Measurements from ENCODE around the gene PREB.

PREB gene

GRCh38 chr2:27095745-27096651 is 38.4 kb downstream of the PREB start:
- DNase-seq (ENCODE audit: low spot score), result peak; percentile 72

- no peak for DNase-seq (ENCODE audit: low spot score)
Observed at GRCh38 chr2:27095427-27095744, 39.0 kb downstream of the PREB start.

GRCh38 chr2:27094353-27094984 is 40.0 kb downstream of the PREB start:
- DNase-seq (ENCODE audit: low spot score), result no peak

- DNase-seq (ENCODE audit: low spot score), result no peak
Observed at GRCh38 chr2:27093430-27094352, 40.7 kb downstream of the PREB start.

DNA sequence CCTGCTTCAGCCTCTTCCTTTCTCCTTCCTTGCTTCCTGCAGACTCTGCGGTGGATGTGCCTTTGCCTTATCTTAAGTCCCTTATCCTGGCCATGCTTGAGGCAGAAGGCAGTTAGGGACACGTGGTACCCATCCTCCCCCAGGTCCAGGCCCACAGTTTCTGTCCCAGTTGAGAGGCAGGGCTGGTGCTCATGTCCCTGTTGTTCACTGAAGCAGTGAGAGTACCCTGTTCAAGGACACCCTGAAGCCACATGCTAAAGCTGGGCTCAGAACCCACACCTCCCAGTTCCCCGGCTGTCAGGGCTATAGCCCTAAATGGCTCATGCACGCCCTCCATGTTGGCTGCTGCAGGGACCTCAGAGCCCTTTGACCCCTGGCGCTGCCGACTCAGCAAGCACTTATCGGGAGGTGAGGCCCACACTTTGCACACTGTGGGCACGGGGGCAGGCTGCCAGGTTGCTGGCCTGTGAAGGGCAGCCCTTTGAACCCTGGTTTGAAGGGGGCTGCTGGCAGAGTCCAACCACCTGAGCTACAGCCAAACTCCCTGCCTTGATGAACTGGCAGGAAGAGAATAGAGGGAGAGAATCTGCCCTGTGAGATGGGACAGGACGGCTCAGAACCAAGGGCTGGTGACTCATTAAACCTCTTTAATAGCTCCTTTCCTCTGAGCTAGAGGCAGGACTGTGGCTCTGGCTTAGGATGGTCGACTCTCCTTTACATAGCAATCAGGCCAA is 41.6 kb downstream of the PREB start:
- DNase-seq (ENCODE audit: low spot score), result no peak

DNA sequence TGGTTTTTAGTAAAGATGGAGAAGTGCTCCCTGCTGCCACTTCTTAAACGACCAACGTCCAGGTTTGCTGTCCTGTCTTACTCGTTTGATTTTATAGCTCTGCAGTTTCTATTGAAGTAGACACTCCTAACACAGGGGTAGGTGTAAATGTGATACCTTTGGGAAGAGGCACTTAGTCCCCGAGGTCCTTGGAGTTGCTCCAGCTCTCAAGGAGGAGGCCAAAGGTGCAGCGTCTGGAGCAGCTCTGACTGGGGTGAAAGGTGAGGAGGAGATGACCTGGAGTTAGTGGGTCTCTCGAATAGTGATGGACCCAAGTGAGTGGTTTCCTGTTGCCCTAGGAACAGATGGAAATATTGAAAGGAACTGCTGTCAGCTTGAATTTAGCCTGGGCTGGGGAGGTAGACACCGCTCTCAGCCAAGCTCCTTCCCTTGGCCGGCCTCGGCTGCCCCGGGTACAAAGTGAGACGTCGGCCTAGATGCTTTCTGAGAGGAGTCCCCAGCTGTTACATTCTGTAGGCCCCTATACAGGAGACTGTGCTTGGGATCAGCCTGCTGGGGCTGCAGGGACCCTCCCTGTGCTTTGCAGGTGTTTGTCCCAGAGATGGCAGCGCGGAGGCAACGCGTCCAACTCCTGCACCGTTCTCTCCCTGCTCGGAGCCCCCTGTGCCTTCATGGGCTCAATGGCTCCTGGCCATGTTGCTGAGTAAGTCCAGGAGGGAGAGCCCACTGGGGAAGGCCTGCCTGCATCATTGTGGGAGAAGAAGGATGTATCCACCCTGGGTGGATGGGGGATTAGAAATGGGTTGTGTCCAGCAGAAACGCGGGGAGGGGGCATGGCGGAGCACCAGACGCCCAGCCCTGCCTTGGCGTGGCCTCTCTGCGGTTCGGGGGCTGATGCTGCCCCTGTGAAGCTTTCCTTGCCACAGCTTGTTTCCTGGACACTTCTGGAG is 42.4 kb downstream of the PREB start:
- DNase-seq (ENCODE audit: low spot score), result no peak

DNA sequence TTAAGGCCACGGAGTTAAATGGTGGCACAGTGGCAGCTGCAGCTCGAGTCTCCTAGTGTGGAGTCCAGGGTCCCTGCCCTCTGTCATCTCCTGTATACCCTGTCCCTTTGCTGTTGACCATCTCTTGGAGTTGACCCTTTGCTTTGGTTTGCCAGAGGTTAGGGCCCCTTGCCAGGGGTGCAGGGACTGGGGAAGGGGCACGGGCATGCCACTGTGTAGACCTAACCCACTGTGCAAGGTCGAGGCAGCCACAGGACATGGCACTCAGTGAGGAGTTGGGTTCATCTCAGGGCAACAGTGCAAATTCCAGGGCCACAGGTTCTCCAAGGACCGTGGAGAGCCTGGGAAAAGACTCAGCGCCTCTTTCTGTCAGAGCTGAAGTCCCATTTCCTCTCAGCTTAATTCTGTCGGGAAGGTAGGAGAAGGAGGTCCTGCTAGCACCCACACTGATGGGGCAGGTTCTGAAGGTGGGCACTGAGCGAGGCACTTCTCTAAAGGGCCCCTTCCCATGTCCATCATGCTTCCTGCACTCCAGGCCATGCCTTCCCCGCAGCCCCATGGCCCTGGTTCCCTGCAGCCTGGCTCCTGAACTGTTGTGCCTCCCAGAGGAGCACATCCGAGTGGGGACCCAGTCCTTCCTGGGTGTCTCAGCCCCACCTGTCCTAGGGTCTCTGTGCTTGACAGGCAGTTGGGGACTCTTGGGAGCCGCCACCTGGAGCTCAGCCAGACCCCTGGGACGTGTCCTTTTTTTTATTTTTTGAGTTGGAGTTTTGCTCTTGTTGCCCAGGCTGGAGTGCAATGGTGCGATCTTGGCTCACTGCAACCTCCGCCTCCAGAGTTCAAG is 45.1 kb downstream of the PREB start:
- no peak for DNase-seq (ENCODE audit: low spot score)

DNA sequence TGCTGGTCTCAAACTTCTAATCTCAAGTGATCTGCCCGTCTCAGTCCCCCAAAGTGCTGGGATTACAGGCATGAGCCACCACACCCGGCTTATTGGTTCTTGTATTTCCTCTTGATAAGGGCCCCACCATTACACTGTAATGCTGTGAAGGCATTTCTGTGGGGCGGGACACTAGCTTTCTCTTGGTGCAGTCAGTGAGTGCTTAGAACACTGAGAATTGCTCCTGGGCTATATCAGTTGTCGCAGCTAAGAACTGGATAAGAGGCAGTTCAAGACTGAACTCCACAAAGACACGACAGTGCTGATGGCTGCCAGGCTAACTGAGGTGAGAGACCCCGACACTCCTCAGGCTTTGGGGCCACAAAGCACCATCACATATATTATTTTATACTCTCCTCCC is 45.8 kb downstream of the PREB start:
- no peak for DNase-seq (ENCODE audit: low spot score)

DNA sequence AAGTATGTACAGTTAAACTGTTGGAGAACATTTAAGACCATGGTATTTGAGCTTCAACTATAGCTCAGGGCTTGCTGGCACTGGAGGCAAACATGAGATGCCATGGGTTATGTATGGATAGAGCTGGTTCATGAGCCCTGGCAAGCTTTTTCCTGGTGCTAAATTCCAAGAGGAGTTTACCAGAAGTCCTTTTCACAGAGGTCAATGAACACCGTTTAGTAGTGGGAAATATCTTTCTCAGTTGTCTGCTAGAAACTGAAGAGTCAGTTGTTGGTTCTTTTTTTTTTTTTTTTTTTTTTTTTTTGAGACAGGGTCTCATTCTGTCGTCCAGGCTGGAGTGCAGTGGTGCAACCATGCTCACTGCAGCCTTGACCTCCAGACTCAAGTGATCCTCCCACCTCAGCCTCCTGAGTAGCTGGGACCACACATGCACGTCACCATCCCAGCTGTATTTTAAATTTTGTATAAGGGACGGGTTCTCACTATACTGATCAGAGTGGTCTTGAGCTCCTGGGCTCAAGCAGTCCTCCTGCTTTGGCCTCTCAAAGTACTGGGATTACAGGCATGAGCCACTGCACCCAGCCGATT is 46.5 kb downstream of the PREB start:
- DNase-seq (ENCODE audit: low spot score), result no peak

GRCh38 chr2:27086724-27087593 is 47.5 kb downstream of the PREB start, which contains the start of gene KHK:
Gene KHK, plus strand, starts transcription at chr2:27086772. Its CDS starts 488 bp downstream, at chr2:27087260.
- peak; percentile 97 for DNase-seq (ENCODE audit: low spot score)

- DNase-seq (ENCODE audit: low spot score), result no peak
Observed at GRCh38 chr2:27086090-27086723, 48.2 kb downstream of the PREB start.

DNA sequence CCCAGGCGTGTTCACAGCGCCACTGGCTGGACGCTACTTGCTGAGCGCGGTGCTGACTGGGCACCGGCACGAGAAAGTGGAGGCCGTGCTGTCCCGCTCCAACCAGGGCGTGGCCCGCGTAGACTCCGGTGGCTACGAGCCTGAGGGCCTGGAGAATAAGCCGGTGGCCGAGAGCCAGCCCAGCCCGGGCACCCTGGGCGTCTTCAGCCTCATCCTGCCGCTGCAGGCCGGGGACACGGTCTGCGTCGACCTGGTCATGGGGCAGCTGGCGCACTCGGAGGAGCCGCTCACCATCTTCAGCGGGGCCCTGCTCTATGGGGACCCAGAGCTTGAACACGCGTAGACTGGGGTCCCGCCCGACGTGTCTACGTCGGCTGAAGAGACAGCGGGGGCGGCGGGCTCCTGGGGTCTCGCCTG is 48.8 kb downstream of the PREB start:
- DNase-seq (ENCODE audit: low spot score), result no peak

- no peak for DNase-seq (ENCODE audit: low spot score)
Observed at GRCh38 chr2:27085062-27085672, 49.3 kb downstream of the PREB start.

DNA sequence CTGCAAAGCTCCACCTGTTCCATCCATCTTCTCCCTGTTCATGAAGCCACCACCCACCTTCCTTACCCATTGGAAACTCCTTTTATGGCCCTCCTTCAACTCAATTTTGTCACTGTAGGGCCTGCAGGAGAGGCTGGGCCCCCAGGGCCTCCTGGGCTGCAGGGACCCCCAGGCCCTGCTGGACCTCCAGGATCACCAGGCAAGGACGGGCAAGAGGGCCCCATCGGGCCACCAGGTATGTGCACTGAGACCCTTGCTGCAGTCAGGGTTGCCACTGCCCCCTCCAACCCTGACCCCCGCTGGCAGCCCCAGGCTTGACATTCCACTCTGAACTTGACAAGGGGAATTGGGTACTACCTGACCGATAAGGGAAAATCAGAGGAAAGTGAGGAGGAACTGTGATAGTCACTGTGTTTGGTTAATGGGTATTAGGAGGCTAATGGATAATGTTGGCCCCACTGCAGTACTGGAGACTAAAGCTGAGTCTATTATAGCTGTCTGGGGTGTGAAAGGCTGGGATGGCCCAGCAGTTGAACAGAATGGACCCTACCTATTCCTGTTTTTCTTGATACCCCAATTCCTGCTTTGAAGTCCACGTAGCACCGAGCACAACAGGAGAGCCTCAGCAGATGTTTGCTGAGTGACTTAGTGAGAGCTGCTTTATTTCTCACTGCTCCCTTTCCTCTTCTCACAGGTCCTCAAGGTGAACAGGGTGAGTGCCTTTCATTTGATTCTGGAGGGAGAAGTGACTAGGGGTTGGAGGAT is 50.0 kb downstream of the PREB start:
- DNase-seq (ENCODE audit: low spot score), result no peak

DNA sequence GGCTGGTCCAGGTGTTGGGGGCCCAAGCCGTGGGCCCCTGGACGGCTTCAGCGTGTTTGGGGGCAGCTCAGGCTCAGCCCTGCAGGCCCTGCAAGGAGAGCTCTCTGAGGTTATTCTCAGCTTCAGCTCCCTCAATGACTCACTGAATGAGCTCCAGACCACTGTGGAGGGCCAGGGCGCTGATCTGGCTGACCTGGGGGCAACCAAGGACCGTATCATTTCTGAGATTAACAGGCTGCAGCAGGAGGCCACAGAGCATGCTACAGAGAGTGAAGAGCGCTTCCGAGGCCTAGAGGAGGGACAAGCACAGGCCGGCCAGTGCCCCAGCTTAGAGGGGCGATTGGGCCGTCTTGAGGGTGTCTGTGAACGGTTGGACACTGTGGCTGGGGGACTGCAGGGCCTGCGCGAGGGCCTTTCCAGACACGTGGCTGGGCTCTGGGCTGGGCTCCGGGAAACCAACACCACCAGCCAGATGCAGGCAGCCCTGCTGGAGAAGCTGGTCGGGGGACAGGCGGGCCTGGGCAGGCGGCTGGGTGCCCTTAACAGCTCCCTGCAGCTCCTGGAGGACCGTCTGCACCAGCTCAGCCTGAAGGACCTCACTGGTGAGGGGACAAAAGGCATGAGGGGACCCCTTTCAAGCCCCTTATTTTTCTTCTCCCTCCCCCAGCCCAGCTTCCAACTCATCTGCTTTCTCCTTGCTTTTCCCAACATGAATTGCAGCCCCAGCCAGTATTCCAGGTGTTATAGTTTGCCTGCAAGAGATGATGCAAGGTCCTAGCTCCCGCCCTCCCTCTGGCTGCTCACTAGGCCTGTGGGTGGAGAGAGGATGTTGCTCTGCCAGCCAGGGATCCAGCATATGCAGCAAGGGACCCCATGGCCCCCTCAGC is 50.8 kb downstream of the PREB start:
- no peak for DNase-seq (ENCODE audit: low spot score)

All from NAMALWA (cell line).